GM18517 (cell line): ENCODE data around the gene MECP2.

Source experiments
- ATAC-seq: cut with Tn5 transposase; IDR thresholded peaks from one replicate; pipeline ENCODE4 v1.9.1; 2021; ENCODE audit warnings: mild to moderate bottlenecking, moderate library complexity; ENCODE audit not compliant: unreplicated experiment

Gene MECP2

DNA sequence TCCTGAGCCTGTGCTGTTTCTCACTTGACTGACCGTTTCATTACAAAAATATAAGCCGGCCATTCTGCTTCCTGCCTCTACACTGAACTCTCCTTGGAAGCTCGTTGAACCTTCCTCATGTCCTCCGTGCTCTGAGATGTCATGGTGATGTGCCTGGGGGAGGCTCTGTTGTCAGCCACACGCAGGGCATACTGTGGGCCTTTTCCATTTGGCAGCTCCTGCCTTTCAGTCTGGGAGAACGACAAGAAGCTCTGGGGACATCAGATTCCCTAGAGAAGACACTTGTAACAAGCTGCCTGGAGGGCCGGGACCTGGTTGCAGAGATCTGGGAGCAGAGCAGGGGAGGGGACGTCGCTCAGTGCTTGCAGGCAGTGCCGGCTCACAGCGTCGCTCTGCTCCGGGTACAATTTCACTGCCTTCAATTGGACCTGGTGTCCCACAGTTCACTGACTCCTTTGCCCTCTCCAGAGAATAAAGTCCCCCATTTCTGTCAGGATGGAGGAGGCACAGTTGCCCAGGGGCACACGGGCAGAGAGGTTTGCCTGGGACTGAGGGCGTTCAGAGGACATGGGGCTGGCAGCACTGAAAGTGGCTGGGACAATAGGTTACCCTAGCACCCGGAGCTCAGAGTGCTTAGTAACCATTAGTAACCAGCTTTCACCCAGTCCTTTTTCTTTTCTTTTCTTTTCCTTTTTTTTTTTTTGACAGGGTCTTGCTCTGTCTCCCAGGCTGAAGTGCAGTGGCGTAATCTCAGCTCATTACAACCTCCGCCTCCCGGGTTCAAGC is 19.1 kb upstream of the MECP2 start:
- no peak for ATAC-seq

DNA sequence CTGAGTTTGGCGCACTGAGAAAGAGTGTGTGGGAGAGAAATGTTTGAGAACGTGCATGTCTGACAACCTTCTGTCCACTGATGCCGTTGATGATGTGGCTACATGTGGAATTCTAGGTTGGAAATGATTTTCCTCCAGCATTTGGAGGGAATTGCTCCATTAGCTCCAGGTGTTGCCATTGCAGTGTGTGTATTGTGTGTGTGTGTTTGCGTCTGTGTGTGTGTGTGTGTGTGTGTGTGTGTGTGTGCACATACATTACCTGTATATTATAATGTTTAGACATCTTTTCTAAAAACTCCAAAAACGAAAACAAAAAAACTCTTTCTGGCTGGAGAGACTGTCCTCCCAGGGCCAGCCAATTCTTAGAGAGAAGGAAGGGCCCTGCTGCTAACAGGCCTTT is 18.2 kb upstream of the MECP2 start:
- ATAC-seq, result no peak

DNA sequence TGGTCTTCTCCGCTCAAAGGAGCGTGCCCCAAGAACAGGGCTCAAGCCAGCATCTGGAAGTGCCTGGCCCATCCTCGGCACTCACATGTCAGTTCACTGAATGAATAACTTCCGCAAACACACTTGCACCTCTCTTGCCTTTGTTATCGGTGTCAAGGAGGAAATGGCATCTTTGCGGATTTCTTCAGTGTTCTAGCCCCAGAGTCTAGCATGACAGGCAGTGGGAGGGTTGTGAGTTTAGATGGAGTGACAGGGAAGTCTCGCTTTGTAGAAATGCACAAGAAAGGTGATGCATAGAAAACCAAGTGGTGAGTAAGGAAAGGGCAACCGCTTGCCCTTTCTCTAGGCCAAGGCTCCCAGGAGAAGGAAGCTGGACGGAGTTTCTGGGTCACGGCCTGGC is 17.6 kb upstream of the MECP2 start:
- no peak for ATAC-seq

DNA sequence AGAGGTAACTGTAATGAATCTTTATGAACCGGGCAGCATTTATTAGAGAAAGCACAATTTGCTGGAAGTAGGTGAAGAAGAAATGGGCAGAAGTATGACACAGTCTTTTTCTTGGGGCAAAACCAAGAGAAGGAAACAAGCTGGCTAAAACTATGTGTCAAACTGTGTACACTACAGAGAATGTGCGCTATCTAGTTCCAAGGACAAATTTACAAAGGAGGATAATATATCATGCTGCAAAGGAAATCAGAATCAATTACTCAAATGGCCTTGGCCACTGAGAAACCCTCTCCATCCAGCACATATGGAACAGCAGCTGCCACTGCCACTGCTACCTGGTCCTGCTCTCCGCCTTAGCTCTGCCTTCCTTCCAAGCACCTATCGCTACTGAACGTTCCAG is 17.1 kb upstream of the MECP2 start:
- ATAC-seq, result no peak

DNA sequence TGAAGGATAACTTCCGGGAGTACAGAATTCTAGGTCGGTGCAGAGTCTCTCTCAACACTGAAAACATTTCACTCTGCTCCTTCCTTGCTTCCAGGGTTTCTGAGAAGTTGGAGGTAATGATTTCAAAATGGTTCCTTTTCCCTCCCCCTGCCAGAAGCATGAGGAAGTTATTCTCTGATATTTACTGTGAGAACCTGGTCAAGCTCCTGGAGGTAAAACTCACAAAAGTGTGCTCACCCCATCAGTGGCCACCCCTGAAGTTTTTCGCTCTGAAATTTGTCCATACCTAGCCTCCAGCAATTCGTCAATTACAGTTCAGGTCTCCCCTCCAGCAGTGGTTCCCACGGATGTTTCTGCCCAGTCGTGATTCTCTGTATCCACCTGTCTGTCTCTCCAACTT is 16.2 kb upstream of the MECP2 start:
- ATAC-seq, result no peak

DNA sequence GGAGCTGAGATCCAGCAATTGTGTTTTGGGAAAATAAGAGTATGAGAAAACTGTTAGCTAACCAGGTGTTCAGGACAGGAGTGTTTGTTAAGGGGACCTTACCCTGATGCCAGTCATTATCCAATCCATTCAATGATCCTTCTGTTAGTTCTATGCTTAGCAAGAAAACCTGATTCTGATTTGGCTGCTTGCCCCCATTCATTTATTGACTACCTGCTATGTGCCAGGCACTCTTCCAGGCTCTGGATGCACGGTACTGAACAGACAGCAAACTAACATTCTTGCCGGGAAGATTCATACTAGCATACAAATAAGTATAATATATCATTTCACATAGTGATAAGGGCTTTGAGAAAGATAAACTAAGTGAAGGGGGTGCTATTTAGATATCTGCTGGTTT is 1.0 kb upstream of the MECP2 start:
- ATAC-seq, result no peak

DNA sequence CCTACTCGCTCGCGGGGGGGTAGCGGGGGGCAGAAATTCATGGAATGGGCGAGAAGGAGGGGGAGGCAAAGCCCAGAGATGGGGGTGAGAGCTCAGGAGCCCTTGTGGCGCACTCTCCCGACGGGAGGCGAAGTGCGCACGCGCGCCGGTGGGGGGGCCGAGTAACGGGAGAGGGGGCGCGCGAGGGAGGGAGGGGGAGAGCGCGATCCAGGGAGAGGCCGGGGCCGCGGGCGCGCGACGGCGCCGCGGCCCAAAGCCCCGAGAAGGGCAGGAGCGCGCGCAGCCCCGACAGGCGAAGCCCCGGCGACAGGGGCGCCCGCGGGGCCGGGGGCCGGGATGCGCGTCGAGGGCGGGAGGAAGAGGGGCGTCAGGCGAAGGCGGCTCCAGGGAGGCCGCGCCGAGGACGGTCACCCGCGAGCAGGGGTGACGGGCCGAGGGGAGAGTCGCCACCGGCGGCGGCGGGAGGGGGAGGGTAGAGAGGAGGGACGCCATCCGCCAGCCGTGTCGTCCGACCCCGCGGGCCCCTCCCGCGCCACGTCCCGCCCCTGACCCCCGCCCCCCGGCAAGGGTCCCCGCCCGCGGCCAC is 421 bp downstream of the MECP2 start:
- peak; percentile 23 for ATAC-seq

DNA sequence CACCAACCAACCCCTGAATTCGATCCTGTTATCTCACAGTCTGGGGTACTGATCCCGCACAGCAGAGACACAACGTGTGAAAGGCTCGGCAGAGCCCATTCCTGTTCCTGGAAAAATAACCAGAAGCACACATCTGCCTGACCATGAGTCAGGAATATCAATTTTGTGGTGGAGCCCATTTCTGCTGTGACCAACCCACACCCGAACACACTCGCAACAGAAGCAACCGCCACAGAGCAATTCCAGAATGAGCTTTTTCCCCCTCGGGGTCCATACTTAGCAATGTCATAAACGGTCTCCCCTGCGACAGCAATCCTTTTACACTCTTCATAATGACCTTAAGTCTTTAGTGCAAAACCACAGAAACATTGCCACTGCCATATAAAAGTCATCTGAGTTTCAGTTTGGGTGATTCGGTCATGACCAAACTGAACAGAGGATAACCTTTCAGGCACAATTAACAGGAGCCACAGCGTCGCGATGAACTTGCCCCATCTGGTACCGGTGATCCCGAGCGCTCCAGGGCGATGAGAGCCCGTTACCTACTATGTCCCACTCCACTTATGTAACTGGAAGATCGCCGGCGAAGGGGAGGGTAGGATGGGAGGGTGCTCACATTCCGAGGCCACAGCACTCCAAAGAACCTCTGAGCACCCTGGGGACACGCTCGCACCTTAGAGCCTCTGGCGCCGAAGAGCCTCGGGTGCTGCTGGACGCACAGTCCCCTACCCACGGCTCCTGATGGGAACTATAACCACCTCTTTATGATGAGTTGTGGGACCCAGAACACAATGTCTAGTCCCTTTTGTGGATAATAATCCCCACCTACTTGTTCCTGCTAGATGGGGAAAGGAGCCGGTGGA is 1.1 kb downstream of the MECP2 start:
- no peak for ATAC-seq

DNA sequence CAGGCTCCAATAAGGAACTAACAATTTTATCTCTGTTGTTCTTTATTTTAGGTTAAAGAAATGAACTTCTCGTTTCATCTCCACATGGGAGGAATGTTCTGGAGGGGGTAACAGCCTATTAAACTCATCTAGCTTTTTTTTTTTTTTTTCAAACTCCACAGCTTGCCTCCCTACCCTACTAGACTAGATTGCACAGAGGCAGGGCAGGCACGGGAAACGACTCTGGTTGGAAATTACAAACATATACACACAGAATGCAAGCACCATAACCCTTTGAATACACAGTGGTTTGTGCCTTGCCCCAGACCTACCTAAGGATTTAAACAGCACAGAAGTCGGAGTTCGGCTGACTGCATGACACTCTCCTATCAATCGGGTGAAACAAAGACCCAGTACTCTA is 2.7 kb downstream of the MECP2 start:
- no peak for ATAC-seq

DNA sequence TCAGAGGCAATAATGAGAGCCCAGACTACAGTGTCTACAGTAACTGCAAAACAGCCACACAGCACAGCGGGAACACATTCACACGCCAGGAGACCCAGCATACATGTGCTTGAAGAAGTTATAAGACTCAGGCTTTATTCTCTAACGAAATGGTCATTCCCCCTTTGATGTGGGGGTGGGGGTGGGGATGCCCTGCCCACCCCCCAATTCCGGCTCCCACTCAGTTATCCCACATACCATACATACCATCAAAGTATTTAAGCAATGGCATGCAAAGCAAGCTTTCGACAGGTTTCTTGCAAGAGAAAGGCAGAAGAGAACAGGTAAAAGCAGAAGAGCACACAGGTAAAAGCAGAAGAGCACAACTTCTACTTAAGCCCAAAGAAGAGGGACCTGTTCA is 3.6 kb downstream of the MECP2 start:
- no peak for ATAC-seq

DNA sequence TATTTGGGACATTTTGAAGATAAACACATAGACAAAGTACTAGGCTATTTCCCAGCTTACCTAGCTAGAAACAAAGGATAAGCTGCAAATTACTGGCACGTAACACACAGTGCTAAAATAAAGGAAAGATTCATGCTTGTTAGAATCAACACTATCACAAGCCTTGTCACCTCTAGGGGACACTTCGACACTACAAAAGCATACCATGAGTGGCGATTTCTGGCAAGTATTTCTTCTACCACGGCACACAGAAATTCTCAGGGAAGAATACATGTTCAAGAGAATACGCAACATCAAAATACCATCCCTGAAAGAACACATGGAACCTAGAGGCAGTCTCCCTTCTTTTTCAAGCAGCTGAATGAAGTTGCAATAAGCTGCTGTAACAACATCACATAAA is 5.1 kb downstream of the MECP2 start:
- no peak for ATAC-seq

DNA sequence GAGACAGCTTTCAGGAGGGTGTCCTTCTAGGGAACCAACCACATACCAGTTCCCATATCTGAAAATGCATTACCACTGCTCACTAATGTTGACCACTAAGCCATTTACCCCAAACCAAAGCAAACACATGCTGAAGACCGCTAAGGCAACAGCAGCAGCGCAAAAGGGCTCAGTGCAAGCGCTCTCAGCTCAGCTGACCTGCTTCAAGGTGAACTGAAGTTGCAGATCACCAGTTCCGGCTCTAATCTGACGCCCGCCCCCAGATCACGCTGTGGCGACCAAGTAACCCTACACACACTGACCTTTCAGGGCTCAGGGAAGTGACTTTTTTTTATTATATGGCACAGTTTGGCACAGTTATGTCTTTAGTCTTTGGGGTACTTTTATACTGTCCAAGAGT is 5.8 kb downstream of the MECP2 start:
- ATAC-seq, result no peak

DNA sequence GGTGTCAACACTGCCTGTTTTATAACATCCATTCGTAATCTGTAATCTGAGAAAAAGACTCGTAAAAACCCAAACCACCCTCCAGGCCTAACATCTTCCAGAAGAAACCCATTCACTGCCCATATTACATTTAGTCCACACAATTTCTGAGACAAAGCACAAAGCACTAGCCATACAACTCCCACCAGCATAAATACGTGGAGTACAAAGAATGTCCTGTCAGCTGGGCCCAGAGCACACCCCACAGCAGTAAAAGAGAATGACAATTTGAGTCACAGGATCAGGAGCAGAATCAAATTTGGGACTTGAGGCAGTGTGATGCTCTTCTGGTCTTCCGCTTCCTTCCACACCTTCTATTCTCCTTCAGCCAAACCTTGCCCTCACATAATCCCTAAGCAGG is 6.8 kb downstream of the MECP2 start:
- no peak for ATAC-seq

DNA sequence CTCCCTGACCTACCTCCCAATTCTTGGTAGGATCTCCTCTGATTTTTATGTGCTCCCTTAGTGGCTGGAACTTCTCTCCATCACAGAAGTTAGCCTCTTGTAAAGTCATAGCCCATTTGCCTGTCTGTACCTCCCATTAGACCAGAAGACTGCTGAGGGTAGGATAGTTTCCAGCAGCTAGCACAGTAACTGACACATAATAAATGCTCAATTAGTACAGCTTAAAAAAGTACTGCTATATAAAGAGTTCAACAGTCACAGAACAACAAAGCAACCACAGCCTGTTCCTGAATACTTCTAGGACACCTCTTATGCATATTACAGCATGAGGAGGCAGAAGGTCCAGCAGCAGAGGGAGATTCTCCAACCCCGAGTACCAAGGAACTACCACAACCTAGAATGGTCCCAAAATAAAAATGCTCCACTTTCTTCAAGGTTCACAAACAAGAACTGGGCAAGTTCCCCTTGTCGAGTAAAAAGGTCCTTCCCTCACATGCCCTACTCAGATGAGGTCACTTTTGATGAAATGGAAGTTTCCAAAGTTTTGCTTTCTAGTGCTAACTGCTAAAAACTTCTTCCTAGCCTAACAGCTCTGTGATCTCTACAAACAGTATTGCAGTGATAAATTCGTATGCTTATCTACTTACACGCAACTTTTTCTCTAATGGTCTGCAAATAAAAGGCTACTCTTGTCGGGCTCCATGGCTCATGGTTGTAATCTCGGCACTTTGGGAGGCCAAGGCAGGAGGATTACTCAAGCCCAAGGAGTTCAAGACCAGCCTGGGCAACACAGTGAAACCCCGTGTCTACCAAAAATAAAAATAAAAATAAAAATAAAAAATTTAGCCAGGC is 12.8 kb downstream of the MECP2 start:
- no peak for ATAC-seq

DNA sequence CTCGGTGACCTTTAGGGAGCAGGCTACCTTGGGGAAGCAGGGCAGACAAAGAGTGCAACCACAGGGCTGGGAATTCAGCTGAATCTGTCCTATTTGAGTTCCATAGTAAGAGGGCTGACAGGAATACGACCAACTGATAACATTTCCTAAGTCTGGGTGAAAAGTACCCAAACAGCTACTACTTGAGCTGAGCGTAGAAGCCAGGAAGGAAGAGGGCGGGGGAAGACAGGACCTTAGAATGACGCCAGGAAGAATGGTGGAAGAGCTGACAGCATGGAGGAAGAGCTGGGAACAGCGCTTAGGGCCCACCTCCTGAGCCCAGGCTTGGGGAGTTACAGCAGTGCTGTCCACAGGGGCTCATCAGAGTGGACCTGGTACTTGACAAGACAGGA is 14.4 kb downstream of the MECP2 start:
- no peak for ATAC-seq

DNA sequence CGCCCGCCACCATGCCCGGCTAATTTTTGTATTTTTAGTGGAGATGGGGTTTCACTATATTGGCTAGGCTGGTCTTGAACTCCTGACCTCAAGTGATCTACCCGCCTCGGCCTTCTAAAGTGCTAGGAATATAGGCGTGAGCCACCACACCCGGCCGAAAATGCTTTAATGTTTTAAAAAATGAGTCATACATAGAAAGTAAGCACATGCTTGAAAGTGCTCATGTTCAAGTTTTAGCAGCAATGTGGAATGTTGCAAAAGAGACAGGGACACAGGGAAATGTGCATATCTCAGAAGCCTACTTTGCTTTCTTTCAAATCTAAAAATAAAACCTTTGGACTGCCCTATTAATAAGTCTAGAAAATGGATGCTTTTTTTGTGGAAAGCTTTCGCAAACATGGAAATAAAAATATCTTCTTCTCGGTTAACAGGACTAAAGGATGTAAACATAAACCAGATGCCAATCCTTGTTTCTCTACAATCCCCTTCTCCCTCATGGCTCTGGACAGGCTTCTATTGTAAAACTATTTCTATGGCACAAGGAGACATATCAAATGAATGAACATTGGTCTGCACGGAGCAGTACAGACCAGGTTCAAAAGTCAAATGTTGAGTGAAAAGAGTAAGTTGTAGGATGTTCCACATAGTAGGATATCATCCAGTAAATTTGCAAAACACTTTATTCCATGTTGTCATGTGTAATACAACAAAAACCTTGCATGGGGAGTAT is 15.0 kb downstream of the MECP2 start:
- ATAC-seq, result no peak

DNA sequence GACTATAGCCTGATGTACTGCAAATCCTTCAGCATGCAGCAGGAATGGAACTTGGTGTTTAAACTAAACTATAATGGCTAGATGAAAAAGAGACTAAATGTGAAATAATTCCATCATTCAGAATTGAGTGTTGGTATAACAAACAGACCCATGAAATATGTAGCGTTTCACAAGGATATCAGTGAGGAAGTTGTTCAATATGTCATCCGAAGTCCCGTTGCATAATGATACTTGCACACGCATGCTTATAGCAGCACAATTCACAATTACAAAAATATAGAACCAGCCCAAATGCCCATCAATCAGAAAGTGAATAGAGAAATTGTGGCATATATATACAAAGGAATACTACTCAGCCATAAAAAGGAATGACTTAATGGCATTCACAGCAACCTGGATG is 20.4 kb downstream of the MECP2 start:
- no peak for ATAC-seq

DNA sequence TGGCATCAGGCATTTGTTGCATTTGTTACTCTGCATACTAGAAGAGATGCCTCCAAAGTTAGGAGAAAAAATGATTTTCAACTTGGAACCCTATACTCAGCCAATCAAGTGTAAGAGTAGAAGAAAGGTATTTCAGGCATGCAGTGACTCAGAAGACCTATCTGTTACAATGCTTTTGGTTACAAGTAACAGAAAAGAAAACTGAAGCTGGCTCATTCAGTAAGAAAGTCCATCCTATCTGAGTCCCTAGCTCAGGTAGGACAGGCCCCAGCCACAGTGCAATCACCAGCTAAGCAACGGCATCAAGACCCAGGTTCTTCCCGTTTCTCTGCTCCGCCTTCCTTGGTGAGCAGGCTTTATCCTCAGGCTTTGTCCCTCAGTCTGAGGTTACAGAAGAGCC is 23.3 kb downstream of the MECP2 start:
- ATAC-seq, result no peak

DNA sequence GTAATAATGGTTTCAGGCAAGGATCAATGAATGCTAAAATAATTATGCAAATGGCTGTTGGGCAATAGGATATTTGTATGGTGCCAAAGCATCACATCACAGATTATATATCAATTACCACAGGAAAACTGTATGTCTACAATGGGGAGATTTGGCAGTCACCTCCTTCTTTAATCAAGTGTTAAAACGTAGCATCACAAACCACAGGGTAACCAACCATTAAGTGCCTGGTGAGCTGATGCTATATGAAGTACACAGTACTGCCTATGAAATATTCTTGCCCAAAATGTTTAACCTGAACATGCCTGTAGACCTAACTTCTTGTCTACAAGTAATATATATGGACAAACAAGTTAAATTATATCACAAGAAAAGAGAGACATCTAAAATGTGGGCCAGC is 25.3 kb downstream of the MECP2 start:
- no peak for ATAC-seq

DNA sequence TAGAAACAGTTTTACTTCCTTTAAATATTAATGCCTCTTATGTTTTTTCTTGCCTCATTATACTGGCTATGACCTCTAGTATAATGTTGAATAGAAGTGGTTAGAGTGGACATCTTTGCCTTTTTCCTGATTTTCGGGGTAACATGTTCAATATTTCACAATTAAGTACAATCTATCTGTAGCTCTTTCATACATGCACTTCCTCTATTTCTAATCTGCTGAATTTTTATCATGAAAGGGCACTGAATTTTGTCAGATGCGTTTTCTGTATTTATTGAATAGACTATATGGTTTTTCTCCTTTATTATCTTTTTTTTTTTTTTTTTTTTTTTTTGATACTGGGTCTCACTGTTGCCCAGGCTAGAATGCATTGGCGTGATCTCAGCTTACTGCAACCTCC is 29.0 kb downstream of the MECP2 start:
- no peak for ATAC-seq
